ENCODE data around the gene ANKRD13B.

The ANKRD13B gene

DNA sequence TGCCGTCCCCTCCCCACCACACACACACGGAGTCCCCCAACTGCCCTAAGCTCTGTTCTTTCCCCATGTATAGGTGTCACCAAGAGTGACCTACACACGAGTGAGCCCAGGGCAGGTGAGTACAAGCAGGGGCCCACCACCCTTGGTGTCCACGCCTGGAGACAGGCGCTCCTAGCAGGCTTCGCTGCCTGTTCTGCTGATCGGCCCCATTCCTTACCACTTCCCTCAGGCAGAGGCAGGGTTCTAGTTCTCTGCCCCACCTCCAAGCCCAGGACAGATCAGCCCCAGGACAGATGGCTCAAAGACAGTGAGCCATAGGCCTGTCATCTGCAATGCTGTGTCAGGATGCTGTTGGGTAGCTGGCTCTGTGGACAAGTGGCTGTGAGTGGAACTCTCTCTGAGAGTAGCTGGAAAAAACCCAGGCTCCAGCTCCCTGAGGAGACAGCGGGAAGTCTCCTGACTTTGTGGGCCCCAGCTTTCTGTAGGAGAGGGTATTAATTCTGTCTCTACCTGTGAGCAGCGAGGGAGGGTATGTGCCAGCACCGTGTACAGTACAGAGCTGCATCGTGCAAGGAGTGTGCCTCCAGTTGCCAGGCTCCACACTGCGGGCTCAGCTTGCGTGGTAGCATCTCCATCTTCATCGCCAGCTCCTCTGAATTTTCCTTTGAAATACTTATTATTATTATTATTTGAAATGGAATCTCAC, 23.5 kb upstream of the ANKRD13B start:
- DNase-seq, result no peak

DNA sequence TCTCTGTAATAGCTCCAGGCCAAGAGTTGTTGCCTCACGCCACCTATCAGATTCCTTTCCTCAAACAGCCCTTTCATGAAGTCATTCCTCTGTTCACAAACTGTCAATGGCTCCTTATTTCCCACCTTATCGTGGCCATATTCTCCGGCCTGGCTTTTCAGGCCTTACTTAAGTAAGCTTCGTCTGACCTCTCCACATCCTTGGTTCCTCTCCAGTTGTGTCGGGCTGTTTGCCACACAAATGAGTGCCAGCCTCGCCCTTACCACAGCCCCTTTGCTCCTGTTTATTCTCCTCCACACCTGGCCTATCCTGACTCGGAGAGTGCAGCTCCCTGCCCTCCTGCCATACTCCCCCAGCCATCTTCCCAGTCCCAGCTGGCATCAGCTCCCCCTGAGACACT, 22.4 kb upstream of the ANKRD13B start:
- no peak for DNase-seq

GRCh38 chr17:29571486-29571882, 21.4 kb upstream of the ANKRD13B start:
- DNase-seq, result no peak

DNA sequence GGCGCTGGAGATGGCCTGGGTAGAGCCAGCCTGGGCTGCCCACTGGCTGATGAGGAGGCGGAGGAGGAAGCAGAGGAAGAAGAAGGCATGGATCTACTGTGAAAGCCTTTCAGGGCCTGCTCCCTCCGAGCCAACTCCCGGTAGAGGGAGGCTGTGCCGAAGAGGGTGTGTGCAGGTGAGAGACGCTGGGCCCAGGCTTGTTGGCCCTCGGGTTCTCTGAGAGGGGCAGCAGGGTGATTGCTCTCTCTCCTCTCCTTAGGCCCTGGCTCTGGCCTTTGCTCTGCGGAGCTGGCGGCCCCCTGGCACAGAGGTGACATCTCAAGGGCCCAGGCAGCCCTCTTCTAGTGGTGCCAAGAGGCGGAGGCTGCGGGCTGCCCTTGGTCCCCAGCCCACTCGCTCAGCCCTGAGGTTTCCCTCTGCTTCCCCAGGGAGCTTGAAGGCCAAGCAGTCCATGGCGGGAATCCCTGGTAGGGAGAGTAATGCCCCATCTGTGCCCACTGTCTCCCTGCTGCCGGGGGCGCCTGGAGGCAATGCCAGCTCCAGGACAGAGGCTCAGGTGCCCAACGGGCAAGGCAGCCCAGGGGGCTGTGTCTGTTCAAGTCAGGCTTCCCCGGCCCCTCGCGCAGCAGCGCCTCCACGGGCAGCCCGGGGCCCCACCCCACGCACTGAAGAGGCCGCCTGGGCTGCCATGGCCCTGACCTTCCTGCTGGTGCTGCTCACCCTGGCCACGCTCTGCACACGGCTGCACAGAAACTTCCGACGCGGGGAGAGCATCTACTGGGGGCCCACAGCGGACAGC, 20.9 kb upstream of the ANKRD13B start:
- DNase-seq, result no peak

DNA sequence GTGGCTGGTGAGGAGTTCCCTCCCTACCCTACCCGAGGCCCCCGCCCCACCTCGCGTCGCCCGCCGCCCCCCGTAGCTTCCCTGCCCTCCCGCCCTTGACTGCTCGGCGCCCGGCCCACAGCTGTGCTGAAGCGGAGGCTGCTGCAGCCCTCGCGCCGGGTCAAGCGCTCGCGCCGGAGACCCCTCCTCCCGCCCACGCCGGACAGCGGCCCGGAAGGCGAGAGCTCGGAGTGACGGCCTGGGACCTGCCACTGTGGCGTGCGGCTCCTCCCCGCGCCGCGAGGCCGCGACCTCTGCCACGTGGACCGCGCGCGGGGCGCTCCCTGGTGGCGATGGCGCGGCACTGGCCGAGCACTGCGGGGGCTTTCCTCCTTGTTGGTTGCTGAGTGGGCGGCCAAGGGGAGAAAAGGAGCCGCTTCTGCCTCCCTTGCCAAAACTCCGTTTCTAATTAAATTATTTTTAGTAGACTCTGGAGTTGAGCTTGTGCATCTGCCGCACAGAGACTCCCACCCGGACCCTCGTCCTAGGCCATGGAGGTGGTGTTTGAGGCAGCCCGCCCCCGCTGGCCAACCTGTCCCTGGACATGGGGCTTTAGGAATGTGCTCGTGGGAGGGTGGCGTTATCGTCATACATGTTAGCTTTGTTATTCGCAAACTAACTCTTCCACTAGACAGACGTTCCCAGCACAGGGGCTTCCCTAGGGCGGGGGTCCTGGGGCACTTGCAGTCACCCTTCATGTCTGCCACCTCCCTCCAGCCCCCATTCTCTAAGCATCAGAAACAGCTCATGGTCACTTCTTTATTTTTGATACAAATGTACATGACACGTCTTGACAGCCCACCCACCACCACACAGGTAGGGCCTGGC, 20.0 kb upstream of the ANKRD13B start:
- DNase-seq, result peak; percentile 55

DNA sequence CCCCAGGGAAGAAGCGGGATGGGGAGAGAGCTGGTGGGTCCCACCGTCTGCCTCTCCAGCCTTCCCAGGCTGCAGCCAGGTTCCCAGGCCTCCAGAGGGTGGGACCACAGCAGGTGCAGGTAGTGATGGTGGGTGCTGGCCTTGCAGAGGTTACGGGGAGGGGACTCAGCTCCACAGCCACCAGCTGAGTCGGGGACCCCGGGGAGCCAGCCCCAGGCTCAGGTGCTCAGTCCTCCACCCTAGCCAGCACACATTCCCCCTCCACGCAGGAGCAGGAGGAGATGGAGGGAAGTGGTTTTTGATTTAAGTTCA, 19.4 kb upstream of the ANKRD13B start:
- DNase-seq, result no peak

DNA sequence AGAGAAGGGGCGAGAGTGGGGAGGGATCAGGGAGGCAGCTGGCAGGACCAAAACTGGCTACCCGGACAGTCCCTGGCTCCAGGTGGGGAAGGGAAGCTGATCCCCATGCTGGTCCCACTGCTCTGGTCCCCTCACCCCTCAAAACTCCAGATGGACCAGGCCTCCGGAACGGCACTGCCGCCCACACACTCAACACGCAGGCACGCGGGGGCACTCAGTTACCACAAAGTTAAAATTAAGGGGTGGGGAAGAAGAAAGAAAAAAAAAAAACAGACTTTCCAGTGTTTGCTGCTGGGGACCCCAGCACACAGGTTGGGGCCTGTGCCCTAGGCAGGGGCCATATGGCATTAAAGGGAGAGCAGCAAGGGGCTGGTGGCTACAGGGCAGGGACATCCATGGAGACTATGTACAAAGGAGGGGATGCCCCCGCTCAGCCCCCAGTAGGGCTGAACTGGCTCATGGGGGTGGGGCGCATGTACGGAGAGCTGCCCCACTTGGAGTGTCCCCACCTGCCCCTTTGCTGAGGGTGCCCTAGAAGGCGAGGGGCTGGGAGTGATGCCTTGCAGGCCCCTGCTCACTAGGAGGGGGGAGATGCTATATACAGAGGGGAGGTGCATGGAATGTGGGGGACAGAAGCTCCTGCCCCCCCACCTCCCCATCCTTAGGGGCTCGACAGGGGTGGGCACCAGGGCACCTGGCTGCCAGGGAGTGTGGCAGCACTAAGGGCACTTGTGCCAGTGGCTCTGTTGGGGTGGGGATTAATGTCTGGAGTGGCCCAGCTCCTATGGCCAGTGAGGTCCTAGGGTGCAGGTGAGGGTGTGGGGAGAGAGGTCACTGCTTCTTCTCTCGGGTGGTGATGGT, 18.8 kb upstream of the ANKRD13B start:
- DNase-seq, result no peak

DNA sequence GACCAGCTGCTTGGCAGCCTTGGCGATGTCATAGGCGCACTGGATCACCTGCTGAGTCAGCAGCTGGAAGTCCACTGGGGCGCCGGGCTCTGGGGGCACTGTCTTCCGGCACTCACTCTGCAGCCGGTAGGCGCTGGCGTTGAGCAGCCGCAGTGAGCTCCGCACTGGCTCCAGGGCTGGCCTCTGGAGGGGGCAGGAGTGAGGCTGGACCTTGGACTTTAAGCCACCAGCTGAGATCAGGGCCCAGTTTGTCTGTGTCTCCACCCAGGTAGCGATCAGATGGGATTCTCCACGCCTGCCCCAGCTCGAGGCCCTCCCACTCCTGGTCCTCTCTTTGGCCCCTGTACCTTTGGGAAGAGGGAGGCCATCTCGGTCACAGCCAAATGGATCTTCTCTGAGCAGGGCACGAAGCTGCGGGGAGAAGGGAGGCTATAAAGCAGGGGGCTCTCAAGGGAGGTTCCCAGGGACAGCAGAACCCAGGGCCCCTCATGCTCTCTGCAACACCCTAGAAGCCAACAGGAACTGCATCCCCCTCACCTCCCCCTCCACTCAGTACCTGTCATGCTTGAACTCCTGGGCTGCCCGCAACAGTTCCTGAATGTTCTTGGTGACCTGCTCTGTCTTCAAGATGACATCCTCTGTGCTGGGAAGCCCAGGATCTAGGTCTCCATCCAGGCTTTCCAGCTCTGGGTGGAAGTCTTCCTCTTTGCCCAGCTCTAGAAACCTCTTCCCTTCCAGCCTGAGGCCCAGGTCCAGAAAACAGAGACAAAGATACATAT, 18.0 kb upstream of the ANKRD13B start:
- DNase-seq, result no peak

DNA sequence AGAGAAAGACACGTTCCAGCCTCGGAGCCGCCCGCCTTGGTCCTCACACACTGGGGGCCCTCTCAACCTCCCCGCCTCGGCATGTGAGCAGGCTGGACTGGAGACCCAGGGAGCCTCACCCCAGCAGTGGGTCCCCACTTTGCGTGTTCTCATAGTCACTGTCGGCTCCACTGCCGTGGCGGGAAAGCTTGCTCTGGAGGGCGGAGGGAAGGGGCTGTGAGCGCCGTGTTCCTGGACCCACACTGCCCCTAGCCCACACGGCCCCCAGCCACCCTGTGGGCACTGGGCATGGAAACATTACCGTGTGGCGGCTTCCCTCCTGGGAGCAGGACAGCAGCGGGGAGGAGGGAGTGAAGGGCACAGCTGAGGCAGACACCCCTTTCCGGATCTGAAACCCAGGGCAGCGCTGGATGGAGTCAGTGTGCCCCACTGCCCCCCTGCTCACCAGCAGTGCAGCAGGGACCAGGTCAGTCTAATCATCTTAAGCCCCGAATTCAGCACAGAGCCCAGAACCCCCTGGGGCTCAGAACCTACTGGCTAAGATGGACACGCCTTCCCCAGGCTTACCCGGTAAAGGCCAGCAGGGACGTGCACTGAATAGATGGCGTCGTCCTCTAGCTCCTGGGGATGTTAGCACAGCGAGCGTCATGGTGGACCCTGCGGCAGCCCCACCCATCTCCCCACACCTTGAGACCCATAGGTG, 17.3 kb upstream of the ANKRD13B start:
- DNase-seq, result no peak

DNA sequence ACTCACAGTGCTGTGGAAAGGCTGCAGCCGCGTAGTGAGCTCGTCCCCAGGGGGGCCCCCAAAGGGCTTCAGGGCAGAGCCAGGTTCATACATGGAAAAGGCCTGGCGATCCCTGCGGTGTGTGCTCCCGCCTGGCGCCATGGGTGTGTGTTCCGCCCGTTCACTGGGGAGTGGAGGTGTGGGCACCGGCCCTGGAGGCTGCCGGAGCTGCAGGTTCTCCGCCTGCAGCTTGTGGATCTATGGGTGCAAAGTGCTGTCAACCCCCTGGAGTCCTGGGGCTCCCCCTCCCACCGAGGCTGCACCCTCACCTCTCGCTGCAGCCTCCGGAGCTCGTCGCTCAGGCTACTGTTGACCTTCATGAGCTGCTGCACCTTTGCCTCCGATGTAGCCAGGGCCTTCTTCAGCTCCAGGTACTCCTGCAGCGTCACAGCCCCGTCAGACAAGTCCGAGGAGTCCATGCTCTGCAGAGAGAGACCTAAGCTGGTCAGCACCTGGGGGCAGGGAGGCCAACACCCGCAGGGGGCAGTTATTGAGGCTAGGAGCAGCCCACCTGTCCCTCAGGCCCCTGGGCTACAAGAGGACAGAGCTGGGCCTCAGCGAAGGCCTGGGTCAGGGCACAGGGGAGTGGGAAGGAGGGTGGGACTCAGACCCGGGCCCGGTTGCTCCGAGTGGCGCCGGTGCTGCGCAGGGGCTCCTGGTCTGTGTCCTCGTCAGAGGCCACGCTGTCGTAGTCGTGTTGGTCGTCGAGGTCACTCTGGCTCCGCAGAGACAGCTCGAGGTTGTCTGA, 16.5 kb upstream of the ANKRD13B start:
- DNase-seq, result no peak

GRCh38 chr17:29577001-29577370, 15.9 kb upstream of the ANKRD13B start:
- no peak for DNase-seq

- DNase-seq, result no peak
Measured at GRCh38 chr17:29577385-29578211, 15.3 kb upstream of the ANKRD13B start.

GRCh38 chr17:29578626-29579485, 14.1 kb upstream of the ANKRD13B start:
- no peak for DNase-seq

DNA sequence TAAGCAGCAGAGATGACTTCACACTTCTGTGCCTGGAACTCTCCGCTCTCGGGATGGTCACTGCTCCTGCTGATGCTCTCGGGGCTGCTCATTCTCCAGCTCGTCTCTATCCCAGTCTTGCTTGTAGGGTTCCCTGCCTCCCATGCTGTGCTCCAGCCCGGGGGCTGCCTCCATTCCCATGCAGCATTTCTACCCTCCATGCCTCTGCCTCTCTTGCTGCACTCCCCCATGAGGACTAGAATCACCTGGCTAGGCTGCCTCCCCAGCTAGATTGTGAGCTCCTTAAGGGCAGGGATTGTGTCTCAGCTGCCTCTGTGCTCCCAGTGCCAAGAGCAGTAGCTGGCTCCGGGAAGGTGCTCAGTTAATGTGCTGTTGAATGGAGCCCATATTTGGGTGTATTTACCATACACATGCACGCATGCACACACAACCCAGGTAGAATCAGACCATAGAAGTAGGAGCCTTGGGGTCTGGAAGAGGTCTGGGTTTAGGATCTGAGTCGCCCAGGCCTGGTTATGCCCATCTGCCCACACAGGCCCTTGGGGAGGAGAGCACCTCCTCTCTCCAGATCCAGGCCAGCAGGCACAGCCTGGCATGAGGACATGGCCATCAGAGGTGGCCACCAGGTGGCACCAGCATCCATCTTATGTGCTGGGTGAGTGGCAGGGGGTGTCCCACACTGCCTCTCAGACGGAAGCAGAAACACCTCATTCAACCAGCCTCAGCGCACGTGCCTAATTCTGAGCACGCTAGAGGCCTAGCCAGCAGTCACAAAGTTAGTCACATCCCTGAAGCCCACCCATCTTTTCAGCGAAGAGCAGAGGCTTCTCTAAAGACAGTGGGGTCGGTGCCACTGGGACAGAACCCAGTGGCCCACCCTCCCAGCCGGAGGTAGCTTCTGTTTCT, 12.8 kb upstream of the ANKRD13B start:
- peak; percentile 92 for DNase-seq

GRCh38 chr17:29581583-29582253, 11.2 kb upstream of the ANKRD13B start:
- no peak for DNase-seq

- no peak for DNase-seq
Measured at GRCh38 chr17:29582254-29582765, 10.6 kb upstream of the ANKRD13B start.

GRCh38 chr17:29582772-29583171, 10.2 kb upstream of the ANKRD13B start:
- DNase-seq, result no peak
